Thyroid gland (tissue), 4 donors: ENCODE measurements around the gene CRY2. TPM values are rescaled to one million over a fixed set of nuclear protein-coding genes. Genes with fewer than 3 reads are reported as not detected.

Experiments
- DNase-seq, 2 donors: peaks; one replicate each; pipeline ENCODE4 v3.0.0-alpha.2; 2019
- H3K27ac ChIP-seq, 3 donors: fragments of 200-600 bp; sonication (generic); 1 replicate in 2 of 3; 2 replicates in 1 of 3; pipeline ENCODE4 v1.5.1; 2016 to 2019; ENCODE audit warnings: mild to moderate bottlenecking in 1 of 3, moderate library complexity in 1 of 3
- H3K27me3 ChIP-seq: fragments of 200-600 bp; sonication (generic); one replicate; pipeline ENCODE4 v1.5.1; 2019
- H3K36me3 ChIP-seq, 2 donors: fragments of 200-600 bp; sonication (generic); one replicate each; pipeline ENCODE4 v1.5.1; 2016 to 2019
- H3K4me1 ChIP-seq, 2 donors: fragments of 200-600 bp; sonication (generic); one replicate each; pipeline ENCODE4 v1.5.1; 2017 to 2019
- H3K4me3 ChIP-seq, 3 donors: fragments of 200-600 bp; sonication (generic); replicated peaks in 1 of 3; 1 replicate in 2 of 3; 2 replicates in 1 of 3; pipeline ENCODE4 v1.5.1; 2016; ENCODE audit warnings: mild to moderate bottlenecking in 1 of 3
- H3K9me3 ChIP-seq: fragments of 200-600 bp; sonication (generic); one replicate; pipeline ENCODE4 v1.5.1; 2017
- CTCF ChIP-seq, 6 experiments: fragments of 200-600 bp in 3 of 6; fragments of 450-650 bp in 3 of 6; sonication (generic) in 3 of 6; IDR thresholded peaks; one replicate each; pipeline ENCODE4 v1.5.1; 2016 to 2019; ENCODE audit warnings: antibody characterized with exemption in 6 of 6, mild to moderate bottlenecking in 2 of 6, inconsistent platforms in 1 of 6, moderate library complexity in 1 of 6
- POLR2A ChIP-seq, 2 donors: fragments of 450-650 bp; IDR thresholded peaks; one replicate each; pipeline ENCODE4 v1.6.1; 2017; ENCODE audit warnings: antibody characterized with exemption in 2 of 2, mild to moderate bottlenecking in 2 of 2, moderate library complexity in 1 of 2
- WGBS, 2 donors: methylation state at CpG; one replicate each; pipeline ENCODE4 v1.1.5; 2017; 5-methylcytosine and 5-hydroxymethylcytosine counted together
- intact Hi-C: fragments of 100-400 bp; cut with DNase I; formaldehyde crosslinking; loops from one replicate; pipeline ENCODE4 v1.15.1; 2023
- total RNA-seq, 4 donors: library from RNA; depleted of rRNA; stranded (reverse); fragments of >200 nt; gene quantifications; one replicate each; pipeline ENCODE4 v1.2.3, GENCODE V29; 2016

CRY2 gene
- total RNA-seq, 4 donors from 2014 or later, result 49.5 to 117 (median 57.8) TPM

- intact Hi-C loops, result no loop called here
- no peak for TF ChIP-seq POLR2A (IDR thresholded peaks at IDR 0.05)
- no peak for TF ChIP-seq CTCF (IDR thresholded peaks at IDR 0.05)
- WGBS, 2 donors, result 69 to 75% methylated on average over 7 of the region's 7 CpGs
- Histone ChIP-seq H3K4me1 (peaks cover 86 to 100% of the 10 kb centered on the region in 2 donors), H3K27me3 (no peaks in the 10 kb centered on the region), H3K9me3 (no peaks in the 10 kb centered on the region), H3K4me3 (no peak overlapping the region), H3K36me3 (peaks cover 3 to 4% of the 10 kb centered on the region in 2 donors), H3K27ac (peak overlapping the region in 2 of 3 donors; percentile 34 to 87)
- peak; percentile 43 to 65 for DNase-seq
Measured at GRCh38 chr11:45853332-45854219, 6.3 kb downstream of the CRY2 start.

GRCh38 chr11:45855308-45855707 lies 8.0 kb downstream of the CRY2 start:
- WGBS, 2 donors, result 53 to 76% methylated on average over 4 to 5 of the region's 5 CpGs
- TF ChIP-seq POLR2A (IDR thresholded peaks at IDR 0.05) (no peak), CTCF (IDR thresholded peaks at IDR 0.05) (no peak)
- intact Hi-C loops, result no loop called here
- Histone ChIP-seq H3K9me3 (no peaks in the 10 kb centered on the region), H3K36me3 (peaks cover 3 to 4% of the 10 kb centered on the region in 2 donors), H3K27me3 (no peaks in the 10 kb centered on the region), H3K4me3 (no peak overlapping the region), H3K4me1 (peaks cover 91 to 100% of the 10 kb centered on the region in 2 donors), H3K27ac (peak overlapping the region; percentile 49 to 89 (median 87))
- no peak for DNase-seq

- TF ChIP-seq CTCF (IDR thresholded peaks at IDR 0.05) (no peak), POLR2A (IDR thresholded peaks at IDR 0.05) (no peak)
- Histone ChIP-seq H3K27ac (peak overlapping the region; percentile 49 to 89 (median 87)), H3K36me3 (peaks cover 7 to 9% of the 10 kb centered on the region in 2 donors), H3K4me1 (peaks cover 92 to 97% of the 10 kb centered on the region in 2 donors), H3K27me3 (no peaks in the 10 kb centered on the region), H3K4me3 (no peak overlapping the region), H3K9me3 (no peaks in the 10 kb centered on the region)
- WGBS, 2 donors, result 69 to 84% methylated on average over 5 to 6 of the region's 6 CpGs
- DNase-seq, result no peak
- intact Hi-C loops, result no loop called here
Measured at GRCh38 chr11:45856044-45856468, 8.8 kb downstream of the CRY2 start.

- peak; percentile 89 to 91 for DNase-seq
- intact Hi-C loops, result no loop called here
- peaks cover 74 to 78% of the 10 kb centered on the region in 2 donors for H3K4me1 ChIP-seq
Measured at GRCh38 chr11:45857961-45858474, 10.7 kb downstream of the CRY2 start.

More at GRCh38 chr11:45857961-45858474, 10.7 kb downstream of the CRY2 start:
- 0% methylated on average over 2 of the region's 2 CpGs for WGBS, 2 donors
- H3K36me3 ChIP-seq, result peaks cover 26 to 28% of the 10 kb centered on the region in 2 donors
- H3K9me3 ChIP-seq, result no peaks in the 10 kb centered on the region
- H3K27me3 ChIP-seq, result no peaks in the 10 kb centered on the region
- TF ChIP-seq POLR2A (IDR thresholded peaks at IDR 0.05), result peak in 1 of 2 donors; percentile 51
- no peak for TF ChIP-seq CTCF (IDR thresholded peaks at IDR 0.05)
- no peak overlapping the region for H3K4me3 ChIP-seq
- peak overlapping the region; percentile 87 to 96 (median 89) for H3K27ac ChIP-seq
